ENCODE results near the gene AOAH.
"Not testable (repeated sequence)": the region's sequence is repeated elsewhere in the genome, so short reads cannot be mapped to it uniquely, and the experiment has no call there.

- TF ChIP-seq CTCF (IDR thresholded peaks at IDR 0.05; ENCODE audit: borderline replicate concordance, extremely low read depth, low read length, poor library complexity, severe bottlenecking); EZH2 (IDR thresholded peaks at IDR 0.05; ENCODE audit: borderline replicate concordance, low read depth, low read length, severe bottlenecking): not testable (repeated sequence)
These were observed 258.3 kb downstream of the AOAH start for GRCh38 chr7:36466001-36466400.

All from DND-41 (cell line).